H1 (cell line): ENCODE data around the gene CALM1. TPM values are rescaled to one million over a fixed set of nuclear protein-coding genes. Genes with fewer than 3 reads are reported as not detected.

Experiments used
- CTCF ChIA-PET: fragments of 300-600 bp; sonication (Branson Sonifier 250); formaldehyde crosslinking; loops from one replicate; lab custom pipeline; 2021; ENCODE audit not compliant: partially characterized antibody; lab: Charles Lee
- POLR2A ChIA-PET: fragments of 300-600 bp; sonication (Branson Sonifier 250); formaldehyde crosslinking; loops from one replicate; lab custom pipeline; 2021; ENCODE audit warnings: inconsistent platforms; ENCODE audit not compliant: partially characterized antibody; lab: Charles Lee
- DNase-seq, 2 experiments: peaks; one replicate each; pipeline versions ENCODE4 v3.0.0 to v3.0.0-alpha.2; 2010 to 2022; ENCODE audit warnings: low spot score in 2 of 2, low read depth in 1 of 2, mixed read lengths in 1 of 2
- FAIRE-seq: peaks from 2 replicates; lab custom pipeline; 2011; peaks lifted over from hg19 to GRCh38; lab: Jason Lieb, UNC
- H2AFZ ChIP-seq: 2 replicates; pipeline ENCODE4 v1.8.1; 2012; ENCODE audit warnings: low read length, inconsistent platforms
- H2AK5ac ChIP-seq: 2 replicates; pipeline ENCODE4 v1.6.1; 2013; ENCODE audit warnings: low read depth, low read length
- H2BK120ac ChIP-seq: replicated peaks from 2 replicates; pipeline ENCODE3; 2013; ENCODE audit warnings: low read depth, low read length, inconsistent platforms
- H2BK12ac ChIP-seq: 2 replicates; pipeline ENCODE4 v1.6.1; 2013; ENCODE audit warnings: low read depth, low read length
- H2BK15ac ChIP-seq: 2 replicates; pipeline ENCODE4 v1.6.1; 2013; ENCODE audit warnings: low read length
- H2BK20ac ChIP-seq: 2 replicates; pipeline ENCODE4 v1.6.1; 2013; ENCODE audit warnings: low read length
- H2BK5ac ChIP-seq: 2 replicates; pipeline ENCODE4 v1.6.1; 2013; ENCODE audit warnings: low read depth, low read length
- H3K14ac ChIP-seq: 2 replicates; pipeline ENCODE4 v1.6.1; 2013; ENCODE audit warnings: inconsistent platforms; ENCODE audit not compliant: insufficient read length
- H3K18ac ChIP-seq: 2 replicates; pipeline ENCODE4 v1.6.1; 2013; ENCODE audit warnings: low read length; ENCODE audit errors: extremely low read depth
- H3K23ac ChIP-seq: 2 replicates; pipeline ENCODE4 v1.6.1; 2013; ENCODE audit warnings: inconsistent platforms; ENCODE audit not compliant: insufficient read length
- H3K23me2 ChIP-seq: 2 replicates; pipeline ENCODE4 v1.6.1; 2013; ENCODE audit warnings: low read depth, low read length
- H3K27ac ChIP-seq: 2 replicates; pipeline ENCODE4 v1.6.1; 2011; ENCODE audit warnings: low read depth, low read length, inconsistent platforms
- H3K27me3 ChIP-seq, 4 experiments: replicated peaks in 1 of 4; 1 replicate in 1 of 4; 2 replicates in 3 of 4; pipeline versions ENCODE4 v1.6.1 to v1.8.1; 2011 to 2013; ENCODE audit warnings: low read length in 3 of 4, mild to moderate bottlenecking in 3 of 4, inconsistent platforms in 2 of 4, mixed read lengths in 2 of 4, moderate library complexity in 1 of 4; ENCODE audit not compliant: control insufficient read depth in 3 of 4, insufficient read depth in 3 of 4; ENCODE audit errors: extremely low read depth in 1 of 4
- H3K36me3 ChIP-seq, 4 experiments: 2 replicates each; pipeline versions ENCODE4 v1.6.1 to v1.8.1; 2011 to 2013; ENCODE audit warnings: mild to moderate bottlenecking in 4 of 4, low read length in 3 of 4, moderate library complexity in 2 of 4, control low read depth in 1 of 4, inconsistent platforms in 1 of 4; ENCODE audit not compliant: insufficient read depth in 4 of 4, control insufficient read depth in 2 of 4
- H3K4ac ChIP-seq: replicated peaks from 2 replicates; pipeline ENCODE3; 2013; ENCODE audit warnings: low read length, low read depth, mixed read lengths, inconsistent platforms; ENCODE audit not compliant: insufficient read length
- H3K4me1 ChIP-seq, 4 experiments: replicated peaks in 1 of 4; 1 replicate in 1 of 4; 2 replicates in 3 of 4; pipeline versions ENCODE4 v1.6.1 to v1.8.1; 2011 to 2013; ENCODE audit warnings: low read length in 3 of 4, inconsistent platforms in 2 of 4, mixed read lengths in 1 of 4; ENCODE audit not compliant: insufficient read depth in 4 of 4, control insufficient read depth in 3 of 4
- H3K4me2 ChIP-seq, 2 experiments: 2 replicates each; pipeline versions ENCODE4 v1.6.1 to v1.8.1; 2011 to 2013; ENCODE audit warnings: low read depth in 2 of 2, low read length in 2 of 2, control low read depth in 1 of 2, inconsistent platforms in 1 of 2, mild to moderate bottlenecking in 1 of 2; ENCODE audit not compliant: insufficient read depth in 1 of 2
- H3K4me3 ChIP-seq, 4 experiments: fragments of 200-600, 300-600 bp in 1 of 4; sonication (generic), shearing (Covaris generic), sonication (Bioruptor Twin) in 1 of 4; 2 replicates each; pipeline versions ENCODE4 v1.5.1 to v1.8.1; 2011 to 2016; ENCODE audit warnings: low read length in 4 of 4, low read depth in 3 of 4, control low read depth in 2 of 4, inconsistent platforms in 2 of 4, mild to moderate bottlenecking in 2 of 4, mixed read lengths in 1 of 4, moderate library complexity in 1 of 4; ENCODE audit not compliant: insufficient read depth in 2 of 4; ENCODE audit errors: extremely low read depth in 1 of 4
- H3K56ac ChIP-seq: replicated peaks from 2 replicates; pipeline ENCODE3; 2013; ENCODE audit warnings: low read depth, mild to moderate bottlenecking, mixed read lengths, low read length, inconsistent platforms; ENCODE audit not compliant: insufficient read length
- H3K79me1 ChIP-seq: 2 replicates; pipeline ENCODE4 v1.6.1; 2013; ENCODE audit warnings: low read depth, low read length, control low read depth
- H3K79me2 ChIP-seq, 2 experiments: 2 replicates each; pipeline versions ENCODE4 v1.6.1 to v1.8.1; 2012 to 2013; ENCODE audit warnings: low read length in 2 of 2, mild to moderate bottlenecking in 2 of 2, inconsistent platforms in 1 of 2; ENCODE audit not compliant: insufficient read depth in 2 of 2, control insufficient read depth in 1 of 2
- H3K9ac ChIP-seq, 4 experiments: replicated peaks in 1 of 4; 1 replicate in 1 of 4; 2 replicates in 3 of 4; pipeline versions ENCODE4 v1.6.1 to v1.8.1; 2011 to 2013; ENCODE audit warnings: low read depth in 3 of 4, low read length in 3 of 4, control low read depth in 2 of 4, mild to moderate bottlenecking in 2 of 4, moderate library complexity in 2 of 4, inconsistent platforms in 1 of 4; ENCODE audit errors: extremely low read depth in 1 of 4
- H3K9me3 ChIP-seq, 2 experiments: 2 replicates each; pipeline versions ENCODE4 v1.6.1 to v1.8.1; 2012 to 2013; ENCODE audit warnings: mild to moderate bottlenecking in 2 of 2, moderate library complexity in 2 of 2, control low read depth in 1 of 2, inconsistent platforms in 1 of 2, low read depth in 1 of 2, low read length in 1 of 2, mixed read lengths in 1 of 2; ENCODE audit not compliant: insufficient read depth in 2 of 2
- H4K20me1 ChIP-seq, 2 experiments: replicated peaks in 1 of 2; 2 replicates each; pipeline versions ENCODE3 to v1.8.1; 2011 to 2013; ENCODE audit warnings: inconsistent platforms in 2 of 2, low read length in 2 of 2, mild to moderate bottlenecking in 1 of 2; ENCODE audit not compliant: insufficient read depth in 2 of 2, control insufficient read depth in 1 of 2
- H4K5ac ChIP-seq: 2 replicates; pipeline ENCODE4 v1.6.1; 2013; ENCODE audit warnings: low read length, low read depth, mixed read lengths, inconsistent platforms; ENCODE audit not compliant: insufficient read length
- H4K8ac ChIP-seq: 2 replicates; pipeline ENCODE4 v1.8.0; 2013; ENCODE audit warnings: mild to moderate bottlenecking, moderate library complexity, low read length, inconsistent platforms; ENCODE audit not compliant: insufficient read depth; ENCODE audit errors: extremely low read depth
- H4K91ac ChIP-seq: replicated peaks from 2 replicates; pipeline ENCODE3; 2013; ENCODE audit warnings: low read length, mixed read lengths, inconsistent platforms; ENCODE audit not compliant: insufficient read length
- ASH2L ChIP-seq: fragments of 200-600, 300-600 bp; sonication (generic); IDR thresholded peaks from one replicate; pipeline ENCODE4 v1.7.1; 2017; ENCODE audit warnings: low read length
- CTBP2 ChIP-seq: IDR thresholded peaks from 2 replicates; pipeline ENCODE4 v1.7.0; 2011; ENCODE audit warnings: borderline replicate concordance, mild to moderate bottlenecking, moderate library complexity, mixed read lengths, low read length; ENCODE audit not compliant: insufficient read depth, insufficient read length
- HDAC6 ChIP-seq: IDR thresholded peaks from one replicate; pipeline ENCODE4 v1.7.1; 2012; ENCODE audit warnings: low read depth, mild to moderate bottlenecking, inconsistent platforms, low read length, moderate library complexity
- JUND ChIP-seq: IDR thresholded peaks from 2 replicates; pipeline ENCODE4 v1.6.1; 2011; ENCODE audit warnings: mild to moderate bottlenecking, improper control_type of control experiment, low read length
- MAFK ChIP-seq: IDR thresholded peaks from 2 replicates; pipeline ENCODE4 v1.6.1; 2012; ENCODE audit warnings: low read depth, mild to moderate bottlenecking, improper control_type of control experiment, low read length
- MAX ChIP-seq: IDR thresholded peaks from 2 replicates; pipeline ENCODE4 v1.6.1; 2012; ENCODE audit warnings: inconsistent platforms
- PHF8 ChIP-seq: fragments of 200-600 bp; sonication (generic); conservative IDR thresholded peaks from 2 replicates; pipeline ENCODE4 v1.7.1; 2012; ENCODE audit warnings: low read depth, mild to moderate bottlenecking, inconsistent platforms, low read length, moderate library complexity
- RAD21 ChIP-seq, 2 experiments: IDR thresholded peaks in 1 of 2; conservative IDR thresholded peaks in 1 of 2; 2 replicates each; pipeline ENCODE4 v1.6.1; 2011; ENCODE audit warnings: low read depth in 2 of 2, low read length in 2 of 2, improper control_type of control experiment in 1 of 2, inconsistent platforms in 1 of 2, mild to moderate bottlenecking in 1 of 2, moderate library complexity in 1 of 2
- RFX5 ChIP-seq: IDR thresholded peaks from 2 replicates; pipeline ENCODE4 v1.6.1; 2011; ENCODE audit warnings: low read depth, low read length, improper control_type of control experiment, borderline replicate concordance
- SRF ChIP-seq: IDR thresholded peaks from 2 replicates; pipeline ENCODE4 v1.6.1; 2011; ENCODE audit warnings: mild to moderate bottlenecking, low read depth, low read length, moderate library complexity
- TAF7 ChIP-seq: optimal IDR thresholded peaks from 2 replicates; pipeline ENCODE3; 2011; ENCODE audit warnings: low read depth, mild to moderate bottlenecking, inconsistent platforms, low read length, moderate library complexity, borderline replicate concordance
- TEAD4 ChIP-seq: IDR thresholded peaks from 2 replicates; pipeline ENCODE4 v1.6.1; 2012; ENCODE audit warnings: low read depth, low read length, inconsistent platforms, mixed read lengths
- YY1 ChIP-seq: IDR thresholded peaks from 2 replicates; pipeline ENCODE4 v1.6.1; 2011; ENCODE audit warnings: low read depth, mild to moderate bottlenecking, low read length
- ZNF274 ChIP-seq: IDR thresholded peaks from 2 replicates; pipeline ENCODE4 v1.7.0; 2012; ENCODE audit warnings: low read length, borderline replicate concordance; ENCODE audit errors: extremely low read depth
- WGBS, 2 experiments: shearing (Covaris generic) in 1 of 2; methylation state at CpG; one replicate each; pipeline versions ENCODE4 v1.1.6 to v1.1.7; 2013 to 2015; ENCODE audit warnings: low lambda C conversion rate in 2 of 2, mixed read lengths in 2 of 2, inconsistent platforms in 1 of 2, low coverage in 1 of 2, missing lambda C conversion rate in 1 of 2; ENCODE audit not compliant: insufficient replicate concordance in 2 of 2, insufficient coverage in 1 of 2, insufficient read length in 1 of 2; ENCODE audit errors: extremely low coverage in 1 of 2, missing lambda C conversion rate in 1 of 2; 5-methylcytosine and 5-hydroxymethylcytosine counted together
- polyA plus RNA-seq, 7 experiments: library from polyadenylated mRNA; depleted of rRNA in 3 of 7; stranded (reverse) in 5 of 7; unstranded in 2 of 7; fragments of >200 nt in 5 of 7; fragments of 200-250 nt in 2 of 7; gene quantifications; 1 replicate in 5 of 7; 2 replicates in 1 of 7; 4 replicates in 1 of 7; pipeline versions ENCODE4 v1.2.1 to v1.2.3, GENCODE V29; 2011 to 2013; ENCODE audit warnings: missing spikeins in 2 of 7, mixed read lengths in 2 of 7
- total RNA-seq: library from RNA; stranded (reverse); fragmentation: NEBNext Ultra II Directional; extraction: Animal tissue kit (Norgen Biotek cat#: 25700); gene quantifications from 2 replicates; pipeline ENCODE4 v1.2.1, GENCODE V29; 2021

Gene CALM1
- total and polyA plus RNA-seq, 2 of the 8 experiments (the other 6 are each of a cell fraction or from before 2014, with no cell fraction given), result 285 to 422 TPM

DNA sequence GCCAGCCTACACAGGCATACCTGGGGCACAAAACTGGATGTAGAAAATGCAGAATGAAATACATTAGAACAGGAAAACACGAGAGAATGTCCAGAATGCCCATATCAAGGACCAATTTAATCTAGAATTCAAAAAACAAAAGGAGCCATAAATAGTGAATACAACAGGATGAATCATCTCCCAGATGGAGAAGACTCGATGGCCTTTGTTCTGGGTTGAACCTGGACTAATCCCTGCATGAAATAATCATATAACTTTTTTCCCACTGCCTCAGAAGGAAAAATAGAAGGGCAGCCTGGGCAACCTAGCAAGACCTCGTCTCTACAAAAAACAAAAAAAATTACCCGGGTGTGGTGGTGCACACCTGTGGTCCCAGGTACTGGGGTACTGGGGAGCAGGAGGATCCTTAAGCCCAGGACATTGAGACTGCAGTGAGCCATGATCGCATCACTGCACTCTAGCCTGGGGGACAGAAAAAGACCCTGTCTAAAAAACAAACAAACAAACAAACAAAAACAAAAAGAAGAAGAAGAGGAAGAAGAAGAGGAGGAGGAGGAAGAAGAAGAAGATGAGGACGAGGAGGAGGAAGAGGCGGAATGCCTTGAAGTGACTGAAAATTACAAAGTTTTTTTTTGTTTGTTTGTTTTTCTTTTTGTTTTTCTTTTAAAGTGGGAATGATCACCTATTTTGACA, 34.8 kb upstream of the CALM1 start:
- Histone ChIP-seq H3K56ac (no peak overlapping the region), H3K27me3 (no peaks in the 10 kb centered on the region), H3K4me1 (no peaks in the 10 kb centered on the region), H3K4ac (no peak overlapping the region), H3K27ac (no peak overlapping the region), H3K9ac (no peak overlapping the region), H2AK5ac (no peak overlapping the region), H3K23me2 (no peaks in the 10 kb centered on the region), H3K4me3 (no peak overlapping the region), H4K20me1 (no peaks in the 10 kb centered on the region), H2BK120ac (no peak overlapping the region), H3K79me2 (no peaks in the 10 kb centered on the region), H4K91ac (no peak overlapping the region), H3K14ac (no peak overlapping the region), H3K4me2 (no peak overlapping the region), H2BK5ac (no peak overlapping the region), H2BK12ac (no peak overlapping the region), H4K8ac (no peak overlapping the region), H2BK20ac (no peak overlapping the region), H3K23ac (no peak overlapping the region), H4K5ac (no peak overlapping the region), H3K79me1 (no peaks in the 10 kb centered on the region), H2BK15ac (no peak overlapping the region), H3K9me3 (no peaks in the 10 kb centered on the region), H3K18ac (no peak overlapping the region), H3K36me3 (no peaks in the 10 kb centered on the region), H2AFZ (no peak overlapping the region)
- 89% methylated on average over 7 of the region's 7 CpGs; no CpG with 5 or more reads in 1 of the 2 experiments for WGBS, 2 experiments
- ChIA-PET CTCF (no interaction called here), POLR2A (no interaction called here)
- TF ChIP-seq YY1 (no peak), ASH2L (no peak), TEAD4 (no peak), RFX5 (no peak), ZNF274 (no peak), MAX (no peak), PHF8 (no peak), RAD21 (IDR thresholded peaks at IDR 0.05 in 1 of 2, conservative IDR thresholded peaks at IDR 0.05 in 1 of 2; ENCODE audit: low read depth in 2 of 2, low read length in 2 of 2) (no peak), SRF (no peak), HDAC6 (no peak), JUND (no peak), TAF7 (no peak), CTBP2 (no peak), MAFK (no peak)
- FAIRE-seq (no peak), DNase-seq (no peak)
